ENCODE data around the gene RPS27L. TPM values are rescaled to one million over a fixed set of nuclear protein-coding genes. Genes with fewer than 3 reads are reported as not detected.

RPS27L gene
- total and polyA plus RNA-seq, 7 donors, result 33.1 to 186 (median 108) TPM

GRCh38 chr15:63165166-63165859 lies 8.0 kb upstream of the RPS27L start:
- Histone ChIP-seq H3K27ac (no peak overlapping the region), H3K36me3 (ENCODE audit: insufficient read depth in 1 of 2, low read depth in 1 of 2) (peaks cover 0 to 12% of the 10 kb centered on the region in 2 donors), H3K9me3 (no peaks in the 10 kb centered on the region), H3K27me3 (ENCODE audit: insufficient read depth in 3 of 3, low read length in 2 of 3) (no peaks in the 10 kb centered on the region), H3K4me1 (peaks cover 18% of the 10 kb centered on the region), H3K4me3 (no peak overlapping the region)
- intact Hi-C loops (cut with DNase I), result no loop called here
- 91 to 94% (median 93%) methylated on average over 6 of the region's 6 CpGs for WGBS, 3 donors
- ATAC-seq (no peak), DNase-seq (no peak)
- TF ChIP-seq CTCF (IDR thresholded peaks at IDR 0.05), result no peak

- DNase-seq (no peak), ATAC-seq (no peak)
- Histone ChIP-seq H3K27me3 (ENCODE audit: insufficient read depth in 3 of 3, low read length in 2 of 3) (no peaks in the 10 kb centered on the region), H3K4me3 (no peak overlapping the region), H3K9me3 (no peaks in the 10 kb centered on the region), H3K36me3 (ENCODE audit: insufficient read depth in 1 of 2, low read depth in 1 of 2) (peaks cover 0 to 13% of the 10 kb centered on the region in 2 donors), H3K4me1 (peaks cover 4% of the 10 kb centered on the region), H3K27ac (no peak overlapping the region)
- whole genome bisulfite sequencing, 3 donors, result 75 to 83% (median 77%) methylated on average over 4 of the region's 4 CpGs
- intact Hi-C loops (cut with DNase I), result no loop called here
- TF ChIP-seq CTCF (IDR thresholded peaks at IDR 0.05), result no peak
Measured at GRCh38 chr15:63163217-63163616, 5.9 kb upstream of the RPS27L start.

- H3K27ac ChIP-seq, result no peak overlapping the region
- no peak for DNase-seq
- peaks cover 4% of the 10 kb centered on the region for H3K4me1 ChIP-seq
- no peak for TF ChIP-seq CTCF (IDR thresholded peaks at IDR 0.05)
- H3K4me3 ChIP-seq, result no peak overlapping the region
- ATAC-seq, result no peak
- H3K36me3 ChIP-seq (ENCODE audit: insufficient read depth in 1 of 2, low read depth in 1 of 2), result peaks cover 0 to 15% of the 10 kb centered on the region in 2 donors
- intact Hi-C loops (cut with DNase I), result no loop called here
- H3K9me3 ChIP-seq, result no peaks in the 10 kb centered on the region
- no peaks in the 10 kb centered on the region for H3K27me3 ChIP-seq (ENCODE audit: insufficient read depth in 3 of 3, low read length in 2 of 3)
Measured at GRCh38 chr15:63160638-63161037, 3.4 kb upstream of the RPS27L start.

- TF ChIP-seq CTCF (IDR thresholded peaks at IDR 0.05), result peak; percentile 18
- ATAC-seq (peak; percentile 38 to 56 (median 50)), DNase-seq (peak in 1 of 2 donors; percentile 53)
- no peaks in the 10 kb centered on the region for H3K27me3 ChIP-seq (ENCODE audit: insufficient read depth in 3 of 3, low read length in 2 of 3)
- H3K4me1 ChIP-seq, result peaks cover 18% of the 10 kb centered on the region
- H3K27ac ChIP-seq, result peak overlapping the region; percentile 99
- peak overlapping the region; percentile 93 for H3K4me3 ChIP-seq
- H3K9me3 ChIP-seq, result no peaks in the 10 kb centered on the region
- H3K36me3 ChIP-seq (ENCODE audit: insufficient read depth in 1 of 2, low read depth in 1 of 2), result peaks cover under 1 to 42% of the 10 kb centered on the region in 2 donors
- WGBS, 3 donors, result 3 to 8% (median 4%) methylated on average over 18 of the region's 18 CpGs
- intact Hi-C loops (cut with DNase I), result loop anchor here in 1 of 2 donors (5.0 to 10.0 kb wide), 2 partner anchors 36 to 117 kb away; partner anchors contain the start of genes APH1B and LACTB
Measured at GRCh38 chr15:63157891-63158431, 684 bp upstream of the RPS27L start.
